B cell (primary cell): Measurements from ENCODE around the gene CACNA1H. TPM values are rescaled to one million over a fixed set of nuclear protein-coding genes. Genes with fewer than 3 reads are reported as not detected.

ENCODE experiments used
- ATAC-seq: fragments of 200-7000 bp; cut with Tn5 transposase; one replicate; pipeline ENCODE4 v1.10.0; 2021; ENCODE audit warnings: low read depth, mild to moderate bottlenecking, moderate number of reproducible peaks, moderate library complexity
- CTCF ChIA-PET: fragments of 350-600 bp; sonication (Branson Sonifier 250); formaldehyde crosslinking; loops from one replicate; lab custom pipeline; 2021; ENCODE audit warnings: antibody characterized with exemption, inconsistent platforms; lab: Charles Lee
- POLR2A ChIA-PET: fragments of 350-600 bp; sonication (Branson Sonifier 250); formaldehyde crosslinking; loops from one replicate; lab custom pipeline; 2021; ENCODE audit warnings: antibody characterized with exemption; lab: Charles Lee
- DNase-seq: peaks from one replicate; pipeline ENCODE4 v3.0.0; 2013
- H2AFZ ChIP-seq: 2 replicates; pipeline ENCODE4 v1.6.1; 2012; ENCODE audit warnings: mild to moderate bottlenecking, low read depth, low read length; ENCODE audit not compliant: insufficient read depth, poor library complexity, severe bottlenecking
- H3K27ac ChIP-seq, 2 donors: 1 replicate in 1 of 2; 2 replicates in 1 of 2; pipeline ENCODE4 v1.5.1; 2012 to 2013; ENCODE audit warnings: low read length in 2 of 2, mild to moderate bottlenecking in 2 of 2, moderate library complexity in 1 of 2
- H3K27me3 ChIP-seq, 4 experiments: fragments of 200-600 bp in 1 of 4; sonication (generic) in 1 of 4; replicated peaks in 1 of 4; 1 replicate in 2 of 4; 2 replicates in 2 of 4; pipeline versions ENCODE4 v1.6.1 to v1.7.0; 2013 to 2016; ENCODE audit warnings: low read length in 3 of 4, mild to moderate bottlenecking in 2 of 4, mixed read lengths in 1 of 4, moderate library complexity in 1 of 4; ENCODE audit not compliant: insufficient read depth in 4 of 4, control insufficient read depth in 3 of 4; ENCODE audit errors: control extremely low read depth in 1 of 4
- H3K36me3 ChIP-seq, 2 experiments: replicated peaks in 1 of 2; 1 replicate in 1 of 2; 2 replicates in 1 of 2; pipeline versions ENCODE4 v1.6.1 to v1.7.1; 2013; ENCODE audit warnings: low read length in 1 of 2; ENCODE audit not compliant: insufficient read depth in 2 of 2, control insufficient read depth in 1 of 2; ENCODE audit errors: control extremely low read depth in 1 of 2, extremely low read depth in 1 of 2
- H3K4me1 ChIP-seq, 2 donors: fragments of 200-600 bp in 1 of 2; sonication (generic) in 1 of 2; 1 replicate in 1 of 2; 2 replicates in 1 of 2; pipeline versions ENCODE4 v1.5.1 to v1.6.1; 2013 to 2017; ENCODE audit warnings: low read length in 2 of 2; ENCODE audit not compliant: control insufficient read depth in 2 of 2, insufficient read depth in 2 of 2
- H3K4me2 ChIP-seq: replicated peaks from 2 replicates; pipeline ENCODE3; 2012; ENCODE audit warnings: mild to moderate bottlenecking, low read depth, low read length; ENCODE audit not compliant: poor library complexity, severe bottlenecking
- H3K4me3 ChIP-seq, 5 experiments: fragments of 200-600 bp in 1 of 5; sonication (generic) in 1 of 5; 1 replicate in 3 of 5; 2 replicates in 2 of 5; pipeline versions ENCODE4 v1.5.1 to v1.7.0; 2011 to 2016; ENCODE audit warnings: low read length in 4 of 5, mild to moderate bottlenecking in 4 of 5, low read depth in 2 of 5, control low read depth in 1 of 5, moderate library complexity in 1 of 5; ENCODE audit not compliant: insufficient read depth in 1 of 5; ENCODE audit errors: control extremely low read depth in 1 of 5, extremely low read depth in 1 of 5
- H3K79me2 ChIP-seq: fragments of 200-600 bp; sonication (generic); one replicate; pipeline ENCODE4 v1.6.0; 2016; ENCODE audit warnings: low read length; ENCODE audit not compliant: control insufficient read depth, insufficient read depth
- H3K9ac ChIP-seq: fragments of 200-600 bp; sonication (generic); 2 replicates; pipeline ENCODE4 v1.6.1; 2017; ENCODE audit warnings: mild to moderate bottlenecking, low read length, moderate library complexity
- H3K9me3 ChIP-seq, 3 donors: one replicate each; pipeline versions ENCODE4 v1.6.1 to v1.7.1; 2013; ENCODE audit warnings: low read length in 2 of 3; ENCODE audit not compliant: control insufficient read depth in 2 of 3, insufficient read depth in 1 of 3; ENCODE audit errors: control extremely low read depth in 1 of 3
- H4K20me1 ChIP-seq: 2 replicates; pipeline ENCODE4 v1.6.0; 2012; ENCODE audit warnings: mild to moderate bottlenecking, low read length; ENCODE audit not compliant: insufficient read depth, control insufficient read depth, poor library complexity, severe bottlenecking
- H3K27ac Mint-ChIP-seq: one replicate; pipeline ENCODE4 v1.8.0; 2021; ENCODE audit warnings: mixed read lengths
- H3K27me3 Mint-ChIP-seq: one replicate; pipeline ENCODE4 v1.8.0; 2021; ENCODE audit warnings: mixed read lengths
- H3K4me1 Mint-ChIP-seq: one replicate; pipeline ENCODE4 v1.8.0; 2021; ENCODE audit warnings: mixed read lengths
- H3K4me3 Mint-ChIP-seq: one replicate; pipeline ENCODE4 v1.8.0; 2021; ENCODE audit warnings: mixed read lengths
- H3K9me3 Mint-ChIP-seq: one replicate; pipeline ENCODE4 v1.8.0; 2022; ENCODE audit warnings: mixed read lengths; ENCODE audit not compliant: insufficient read depth
- CTCF ChIP-seq: fragments of 200-600 bp; IDR thresholded peaks from one replicate; pipeline ENCODE4 v1.8.0; 2022; ENCODE audit warnings: antibody characterized with exemption, mild to moderate bottlenecking
- EZH2 ChIP-seq: IDR thresholded peaks from 2 replicates; pipeline ENCODE4 v1.6.1; 2012; ENCODE audit warnings: borderline replicate concordance, low read depth, mild to moderate bottlenecking, moderate library complexity, low read length; ENCODE audit not compliant: insufficient read depth, poor library complexity, severe bottlenecking
- WGBS: methylation state at CpG from one replicate; pipeline ENCODE4 v1.1.5; 2013; ENCODE audit warnings: missing lambda C conversion rate; ENCODE audit not compliant: insufficient coverage; 5-methylcytosine and 5-hydroxymethylcytosine counted together
- intact Hi-C: fragments of 100-400 bp; cut with micrococcal nuclease; formaldehyde crosslinking; loops from one replicate; pipeline ENCODE4 v1.10.0; 2022
- polyA plus RNA-seq: library from polyadenylated mRNA; depleted of rRNA; stranded (reverse); fragments of >200 nt; gene quantifications from 2 replicates; pipeline ENCODE4 v1.2.3, GENCODE V29; 2012
- total RNA-seq, 2 donors: library from RNA; stranded (reverse); fragments of 120-200 nt in 1 of 2; gene quantifications; 1 replicate in 1 of 2; 2 replicates in 1 of 2; pipeline versions ENCODE4 v1.2.3 to v1.2.4, GENCODE V29; 2013 to 2022

The CACNA1H gene
- total and polyA plus RNA-seq, 2 donors (not counting 1 experiment from before 2014, with no cell fraction given): 0.05 to 0.10 TPM

GRCh38 chr16:1171854-1172428 lies 19.0 kb downstream of the CACNA1H start:
- Histone ChIP-seq H3K4me2 (no peak overlapping the region), H3K27me3 (no peaks in the 10 kb centered on the region), H3K36me3 (no peaks in the 10 kb centered on the region), H3K4me3 (no peak overlapping the region), H3K4me1 (no peaks in the 10 kb centered on the region), H3K79me2 (no peaks in the 10 kb centered on the region), H2AFZ (no peak overlapping the region), H3K9ac (no peak overlapping the region), H3K27ac (no peak overlapping the region), H3K9me3 (no peaks in the 10 kb centered on the region), H4K20me1 (no peaks in the 10 kb centered on the region)
- ATAC-seq (no peak), DNase-seq (no peak)
- Mint-ChIP-seq H3K4me3 (no peak overlapping the region), H3K27ac (no peak overlapping the region), H3K4me1 (no peaks in the 10 kb centered on the region), H3K9me3 (no peaks in the 10 kb centered on the region), H3K27me3 (peaks cover 3% of the 10 kb centered on the region)
- intact Hi-C loops: no loop called here
- POLR2A ChIA-PET: no interaction called here
- CTCF ChIA-PET: no interaction called here
- 84% methylated on average over 36 of the region's 36 CpGs for WGBS
- TF ChIP-seq EZH2 (no peak), CTCF (no peak)

GRCh38 chr16:1172651-1173050 lies 19.7 kb downstream of the CACNA1H start:
- 91% methylated on average over 12 of the region's 13 CpGs for WGBS
- ChIA-PET CTCF (no interaction called here), POLR2A (no interaction called here)
- no peaks in the 10 kb centered on the region for H3K27me3 ChIP-seq
- H3K9me3 ChIP-seq: no peaks in the 10 kb centered on the region
- no peak overlapping the region for H3K4me3 ChIP-seq
- intact Hi-C loops: no loop called here
- H3K36me3 ChIP-seq: no peaks in the 10 kb centered on the region
- H3K4me2 ChIP-seq: no peak overlapping the region
- H4K20me1 ChIP-seq: no peaks in the 10 kb centered on the region
- H3K9ac ChIP-seq: no peak overlapping the region
- no peaks in the 10 kb centered on the region for H3K4me1 ChIP-seq
- no peak for ATAC-seq
- Mint-ChIP-seq H3K27ac (no peak overlapping the region), H3K27me3 (peaks cover 3% of the 10 kb centered on the region), H3K4me3 (no peak overlapping the region), H3K9me3 (no peaks in the 10 kb centered on the region), H3K4me1 (no peaks in the 10 kb centered on the region)
- no peak overlapping the region for H3K27ac ChIP-seq
- DNase-seq: no peak
- H2AFZ ChIP-seq: no peak overlapping the region
- TF ChIP-seq CTCF (no peak), EZH2 (no peak)
- no peaks in the 10 kb centered on the region for H3K79me2 ChIP-seq
